Testis (tissue), 2 donors: ENCODE results near the gene SETX.

ENCODE experiments used
- POLR2A ChIP-seq: fragments of 450-650 bp; IDR thresholded peaks from one replicate; pipeline ENCODE4 v1.6.1; 2017; ENCODE audit warnings: antibody characterized with exemption, mild to moderate bottlenecking, moderate library complexity
- TF ChIP-seq, protein P1 (sequence below), 3 experiments: fragments of 450-650 bp in 2 of 3; fragments of 200-600 bp in 1 of 3; sonication (generic) in 1 of 3; IDR thresholded peaks; one replicate each; pipeline ENCODE4 v1.5.1; 2016 to 2019; ENCODE audit warnings: antibody characterized with exemption in 3 of 3, mild to moderate bottlenecking in 2 of 3, moderate library complexity in 1 of 3

DNA sequence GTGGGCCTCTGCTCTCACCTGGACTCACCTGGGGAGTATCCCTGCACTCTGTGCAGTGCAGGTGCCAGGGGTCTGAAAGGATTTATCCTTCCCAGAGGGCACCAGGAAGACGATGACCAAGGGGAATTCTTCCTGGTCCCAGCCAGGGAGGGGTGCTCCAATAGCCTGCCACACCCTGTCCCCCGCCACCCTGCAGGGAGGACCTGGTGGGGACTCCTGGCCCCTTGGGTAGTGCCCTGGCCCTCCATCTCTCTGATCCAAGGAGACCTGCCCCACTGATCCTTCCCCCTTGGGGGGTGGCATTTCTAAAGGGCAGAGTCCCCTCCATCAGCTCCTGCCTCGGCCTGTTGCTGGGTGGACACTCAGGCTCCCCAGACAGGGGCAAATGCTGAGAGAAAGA is 122.3 kb downstream of the SETX start:
- TF ChIP-seq, protein P1, sequence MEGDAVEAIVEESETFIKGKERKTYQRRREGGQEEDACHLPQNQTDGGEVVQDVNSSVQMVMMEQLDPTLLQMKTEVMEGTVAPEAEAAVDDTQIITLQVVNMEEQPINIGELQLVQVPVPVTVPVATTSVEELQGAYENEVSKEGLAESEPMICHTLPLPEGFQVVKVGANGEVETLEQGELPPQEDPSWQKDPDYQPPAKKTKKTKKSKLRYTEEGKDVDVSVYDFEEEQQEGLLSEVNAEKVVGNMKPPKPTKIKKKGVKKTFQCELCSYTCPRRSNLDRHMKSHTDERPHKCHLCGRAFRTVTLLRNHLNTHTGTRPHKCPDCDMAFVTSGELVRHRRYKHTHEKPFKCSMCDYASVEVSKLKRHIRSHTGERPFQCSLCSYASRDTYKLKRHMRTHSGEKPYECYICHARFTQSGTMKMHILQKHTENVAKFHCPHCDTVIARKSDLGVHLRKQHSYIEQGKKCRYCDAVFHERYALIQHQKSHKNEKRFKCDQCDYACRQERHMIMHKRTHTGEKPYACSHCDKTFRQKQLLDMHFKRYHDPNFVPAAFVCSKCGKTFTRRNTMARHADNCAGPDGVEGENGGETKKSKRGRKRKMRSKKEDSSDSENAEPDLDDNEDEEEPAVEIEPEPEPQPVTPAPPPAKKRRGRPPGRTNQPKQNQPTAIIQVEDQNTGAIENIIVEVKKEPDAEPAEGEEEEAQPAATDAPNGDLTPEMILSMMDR (IDR thresholded peaks at IDR 0.05) = no peak
- no peak for TF ChIP-seq POLR2A
